Activated naive CD8-positive, alpha-beta T cell treated with anti-CD3 and anti-CD28 coated beads, Interleukin-2, amount 50 U/mL, for 16 hours (primary cell): Measurements from ENCODE around the gene ANKRD24.
"Not testable (repeated sequence)": the region's sequence is repeated elsewhere in the genome, so short reads cannot be mapped to it uniquely, and the experiment has no call there.

Experiments
- DNase-seq: peaks from one replicate; pipeline ENCODE4 v3.0.0-alpha.2; 2020; ENCODE audit warnings: low read depth, low spot score

Gene ANKRD24

DNA sequence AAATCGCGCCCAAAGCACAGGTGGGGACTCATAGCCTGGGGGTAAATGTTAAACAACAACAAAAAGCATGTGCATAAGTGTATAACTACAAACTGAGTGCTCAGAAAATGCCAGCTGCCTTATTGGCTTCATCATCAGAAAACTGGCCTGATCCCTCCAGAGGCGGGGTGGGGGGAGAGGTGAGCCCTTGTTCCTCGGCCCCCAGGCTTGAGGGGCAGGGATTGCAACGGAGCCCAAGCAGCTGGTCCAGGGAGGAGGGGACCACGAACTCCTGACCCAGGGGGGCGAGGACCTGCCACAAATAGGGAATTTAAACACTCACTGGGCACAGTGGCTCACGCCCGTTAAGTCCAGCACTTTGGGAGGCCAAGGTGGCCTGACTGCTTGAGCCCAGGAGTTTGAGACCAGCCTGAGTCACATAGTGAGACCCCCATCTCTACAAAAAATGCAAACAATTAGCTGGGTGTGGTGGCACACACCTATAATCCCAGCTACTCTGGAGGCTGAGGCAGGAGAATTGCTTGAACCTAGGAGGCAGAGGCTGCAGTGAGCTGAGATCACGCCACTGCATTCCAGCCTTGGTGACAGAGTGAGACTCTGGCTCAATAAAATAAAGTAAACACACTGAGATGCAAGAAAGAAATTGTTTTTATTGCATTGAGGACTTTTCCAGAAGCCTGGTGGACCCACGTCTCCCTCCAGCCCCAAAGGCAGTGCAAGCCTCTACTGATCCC lies 8.8 kb upstream of the ANKRD24 start:
- DNase-seq = no peak

- no peak for DNase-seq
Observed at GRCh38 chr19:4174213-4174894, 8.1 kb upstream of the ANKRD24 start.

DNA sequence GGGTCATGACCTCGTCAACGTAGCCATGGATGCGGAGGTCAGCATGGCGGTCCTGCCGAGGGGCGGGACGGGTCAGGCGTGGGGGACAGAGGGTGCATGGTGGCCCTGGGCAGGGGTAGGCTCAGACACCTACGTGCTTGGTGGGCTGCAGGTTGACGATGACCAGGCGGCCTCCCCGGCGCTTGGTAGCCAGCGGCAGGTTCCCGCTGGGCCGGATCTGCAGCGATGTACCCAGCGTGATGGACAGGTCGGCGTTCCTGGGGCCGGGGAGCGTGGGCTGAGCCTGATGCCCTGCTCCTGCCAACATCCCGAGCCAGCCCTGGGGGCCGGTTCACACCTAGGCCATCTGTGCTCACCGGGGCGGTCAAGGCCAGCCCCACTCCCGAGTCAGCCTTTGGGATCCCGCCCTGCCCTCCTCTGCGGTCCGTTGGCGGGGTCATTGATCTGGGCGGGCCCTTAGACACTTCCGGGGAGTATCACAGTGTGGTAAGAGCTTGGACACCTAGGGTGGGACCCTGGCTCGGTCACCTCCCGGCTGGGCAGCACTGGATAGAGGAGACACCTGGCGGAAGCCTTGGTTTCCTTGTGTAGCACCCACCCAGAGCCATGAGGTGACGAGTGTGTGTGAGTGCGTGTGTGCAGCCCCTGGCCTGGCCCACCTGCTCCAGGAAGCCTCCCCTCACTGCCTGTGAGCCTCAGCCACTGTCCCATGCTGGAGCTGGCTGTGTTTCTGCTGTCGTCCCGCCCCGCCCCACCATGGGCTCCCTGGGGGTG lies 7.4 kb upstream of the ANKRD24 start:
- no peak for DNase-seq

DNA sequence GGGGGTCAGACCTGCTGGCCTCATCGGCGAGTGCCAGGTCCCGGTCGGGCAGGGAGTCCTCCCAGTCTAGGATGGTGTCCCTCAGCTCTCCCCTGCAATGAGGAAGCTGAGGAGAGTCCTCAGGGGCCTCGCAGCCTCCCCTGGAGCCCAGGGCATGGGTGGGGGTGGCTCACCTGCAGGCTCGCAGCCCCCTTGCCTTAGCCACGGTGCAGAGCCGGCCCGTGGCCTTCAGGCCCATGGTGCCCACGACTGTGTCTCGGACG lies 6.9 kb upstream of the ANKRD24 start:
- no peak for DNase-seq

- no peak for DNase-seq
Observed at GRCh38 chr19:4177146-4177545, 5.3 kb upstream of the ANKRD24 start.

DNA sequence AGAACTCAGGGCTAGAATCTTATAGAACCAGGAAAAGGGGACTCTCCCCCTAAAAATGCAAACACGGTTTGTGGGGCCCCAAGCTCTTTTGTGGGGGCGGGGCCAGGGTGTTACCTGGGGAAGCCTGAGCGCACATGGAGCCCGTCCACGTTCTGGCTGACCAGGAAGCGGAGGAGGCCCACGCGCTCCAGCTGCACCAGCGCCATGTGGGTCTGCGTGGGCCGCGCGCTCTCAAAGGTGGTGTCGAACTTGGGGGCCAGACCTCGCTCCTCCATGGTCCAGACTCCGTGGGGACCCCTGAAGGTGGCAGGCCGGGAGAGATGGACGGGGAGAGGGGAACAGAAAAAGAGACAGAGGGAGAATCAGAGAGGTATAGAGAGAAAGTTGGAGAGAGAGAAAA lies 3.5 kb upstream of the ANKRD24 start:
- no peak for DNase-seq

DNA sequence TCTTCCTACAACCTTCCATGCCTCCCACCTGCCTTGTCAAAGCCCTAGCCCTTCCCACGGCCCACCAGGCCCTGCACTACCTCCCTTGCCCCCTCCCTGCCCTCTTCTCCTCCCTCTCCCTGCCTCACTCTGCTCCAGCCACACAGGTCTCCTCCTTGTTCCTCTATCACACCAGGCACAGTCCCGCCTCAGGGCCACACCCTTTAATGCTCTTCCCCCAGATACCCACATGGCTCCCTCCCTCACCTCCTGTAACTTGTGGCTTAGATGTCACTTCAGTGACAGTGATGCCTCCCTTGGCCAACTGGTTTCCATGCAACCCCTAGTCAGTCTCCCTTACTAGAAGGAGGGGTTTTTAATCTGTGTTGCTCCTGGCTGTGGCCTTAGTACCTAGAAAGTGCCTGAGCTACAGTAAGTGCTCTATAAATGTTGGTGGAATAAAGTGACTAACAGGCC lies 1.4 kb upstream of the ANKRD24 start:
- no peak for DNase-seq

DNA sequence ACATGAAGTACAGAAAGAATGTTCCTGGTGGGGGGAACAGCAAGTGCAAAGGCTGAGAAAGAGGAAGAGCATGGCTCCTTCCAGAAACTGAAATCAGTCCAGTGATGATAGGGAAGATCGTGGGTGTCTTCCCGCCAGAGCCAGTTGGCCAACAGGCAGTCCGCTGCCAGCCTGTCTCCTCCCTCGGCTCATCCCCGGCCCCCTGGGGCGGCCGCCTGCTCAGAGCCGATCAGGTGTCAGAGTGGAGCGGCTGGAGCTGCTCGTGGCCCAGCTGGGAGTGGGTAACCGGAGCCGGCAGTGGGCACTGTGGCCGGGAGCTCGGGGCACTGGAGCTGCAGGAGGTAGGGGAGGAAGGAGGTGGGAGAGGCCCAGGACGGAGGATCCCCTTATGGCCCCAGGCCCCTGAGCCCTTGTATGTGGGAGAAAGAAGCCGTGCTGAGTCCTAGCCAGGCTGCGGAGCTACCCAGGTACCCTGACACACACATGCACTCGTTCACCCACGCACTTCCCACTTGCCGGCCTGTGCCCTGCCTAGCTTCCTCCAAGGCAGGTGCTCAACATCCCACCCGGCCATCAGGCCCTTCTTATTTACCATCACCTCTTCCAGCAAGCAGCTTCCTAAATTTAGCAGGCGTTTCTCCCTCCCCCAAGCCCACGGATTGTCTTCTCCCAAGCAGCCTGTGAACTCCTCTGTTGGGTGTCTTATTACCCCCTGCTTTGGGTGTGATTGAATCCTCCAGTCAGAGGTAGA lies 1.7 kb downstream of the ANKRD24 start:
- DNase-seq = no peak

DNA sequence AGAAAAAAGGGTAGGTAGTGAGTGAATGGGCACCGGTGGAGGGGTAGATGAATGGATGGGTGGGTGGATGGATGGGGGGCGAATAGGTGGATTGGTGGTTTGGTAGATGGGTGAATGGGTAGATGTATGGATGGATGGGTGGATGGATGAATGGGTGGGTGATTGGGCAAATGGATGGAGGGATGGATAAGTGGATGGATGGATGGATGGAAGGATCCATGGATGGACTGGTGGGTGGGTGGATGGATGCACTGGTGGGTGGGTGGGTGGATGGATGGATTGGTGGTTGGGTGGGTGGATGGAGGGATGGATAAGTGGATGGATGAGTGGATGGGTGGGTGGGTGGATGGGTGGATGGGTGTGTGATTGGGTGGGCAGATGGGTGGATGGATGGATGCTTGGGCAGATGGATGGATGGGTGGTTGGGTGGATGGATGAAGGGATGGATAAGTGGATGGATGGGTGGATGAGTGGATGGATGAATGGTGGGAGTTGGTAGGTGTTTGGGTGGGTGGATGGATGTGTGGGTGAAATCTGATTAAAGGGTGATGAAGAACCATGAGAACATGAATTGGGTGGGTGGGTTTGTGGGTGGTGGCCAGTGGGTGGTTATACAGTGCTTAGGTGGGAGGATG lies 2.3 kb downstream of the ANKRD24 start:
- no peak for DNase-seq

GRCh38 chr19:4185413-4186086 lies 3.1 kb downstream of the ANKRD24 start:
- no peak for DNase-seq

DNA sequence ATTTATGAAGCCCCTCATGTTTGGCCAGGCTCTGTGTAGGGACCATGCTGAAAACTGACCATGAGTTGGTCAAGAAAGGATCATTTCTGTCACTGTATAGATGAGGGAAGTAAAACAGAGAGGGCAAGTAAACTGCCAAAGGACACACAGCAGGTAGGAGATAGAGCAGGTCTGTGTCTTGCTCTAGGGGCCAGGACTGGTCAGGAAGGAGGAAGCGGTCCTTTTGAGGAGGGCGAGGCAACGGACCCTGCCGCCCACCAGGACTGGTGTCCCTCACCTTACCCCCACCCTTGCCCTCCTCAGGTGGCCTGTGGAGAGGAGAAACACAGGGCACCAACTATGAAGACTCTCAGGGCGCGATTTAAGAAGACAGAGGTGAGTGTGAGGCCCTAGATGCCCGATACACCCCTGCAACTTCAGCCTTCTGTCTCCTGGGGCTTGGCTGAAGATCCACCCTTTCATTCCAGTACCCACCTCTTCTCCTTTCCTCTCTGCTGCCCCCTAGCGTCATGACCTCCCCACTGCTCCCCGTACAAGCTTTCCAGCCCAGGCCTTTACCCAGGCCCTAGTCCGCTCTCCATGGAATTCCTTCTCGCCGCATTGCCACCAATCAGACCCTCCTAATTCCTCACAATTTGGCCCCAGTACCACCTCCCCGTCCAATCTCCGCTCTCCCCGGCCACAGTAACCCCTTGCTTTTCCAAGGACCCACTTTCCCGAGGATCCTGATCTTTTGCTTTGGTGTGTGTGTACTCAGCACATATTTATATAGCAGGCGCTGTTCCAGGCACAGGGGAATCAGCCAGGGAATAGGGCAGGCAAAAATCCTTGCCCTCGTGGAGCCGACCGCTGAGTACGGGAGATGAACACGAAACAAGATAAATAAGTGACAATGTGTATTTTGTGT lies 3.9 kb downstream of the ANKRD24 start:
- DNase-seq = peak; percentile 64

GRCh38 chr19:4187313-4188122 lies 5.0 kb downstream of the ANKRD24 start:
- no peak for DNase-seq

GRCh38 chr19:4189641-4190040 lies 7.2 kb downstream of the ANKRD24 start:
- no peak for DNase-seq

DNA sequence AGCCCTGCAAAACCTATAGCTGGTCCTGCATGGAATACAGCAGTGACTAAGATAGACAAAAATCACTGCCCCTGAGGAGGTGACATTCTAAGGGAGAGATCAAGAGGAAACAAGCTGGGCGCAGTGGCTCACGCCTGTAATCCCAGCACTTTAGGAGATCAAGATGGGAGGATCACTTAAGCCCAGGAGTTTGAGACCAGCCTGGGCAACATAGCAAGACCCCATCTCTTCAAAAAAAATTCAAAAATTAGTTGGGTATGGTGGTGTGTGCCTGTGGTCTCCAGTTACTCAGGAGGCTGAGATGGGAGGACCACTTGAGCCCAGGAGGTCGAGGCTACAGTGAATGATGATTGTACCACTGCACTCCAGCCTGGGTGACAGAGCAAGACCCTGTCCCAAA lies 10.0 kb downstream of the ANKRD24 start:
- DNase-seq = not testable (repeated sequence)

DNA sequence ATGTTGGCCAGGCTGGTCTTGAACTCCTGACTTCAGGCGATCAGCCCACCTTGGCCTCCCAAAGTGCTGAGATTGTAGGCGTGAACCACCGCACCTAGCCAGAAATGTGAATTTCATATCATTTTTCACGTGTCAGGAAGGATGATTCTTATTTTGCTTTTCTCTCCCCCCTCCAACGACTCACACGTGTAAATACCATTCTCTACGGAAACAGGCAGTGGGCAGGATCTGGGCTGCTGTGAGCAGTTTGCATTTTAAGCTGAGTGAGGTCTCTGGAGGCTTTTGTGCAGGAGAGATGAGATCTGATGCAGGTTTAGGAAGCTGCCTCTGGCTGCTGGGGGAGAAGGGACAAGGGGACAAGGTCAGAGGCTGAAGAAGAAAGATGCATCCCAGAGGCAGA lies 11.9 kb downstream of the ANKRD24 start:
- no peak for DNase-seq

DNA sequence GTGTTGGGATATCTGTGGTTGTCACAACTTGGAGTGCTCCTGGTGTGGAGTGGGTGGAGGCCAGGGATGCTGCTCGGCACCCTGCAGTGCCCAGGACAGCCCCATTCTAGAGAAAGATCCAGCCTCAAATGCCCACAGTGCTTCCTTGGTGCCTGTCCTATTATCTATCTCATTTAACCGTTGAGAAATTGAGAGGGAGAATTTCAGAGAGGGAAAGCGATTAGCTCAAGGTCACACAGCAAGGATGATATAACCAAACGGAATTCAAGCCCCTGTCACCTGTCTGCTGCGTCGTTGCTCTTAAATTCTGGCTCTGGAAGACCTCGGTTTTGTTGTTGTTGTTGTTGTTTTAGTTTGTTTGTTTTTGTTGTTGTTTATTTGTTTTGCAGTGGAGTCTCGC lies 13.5 kb downstream of the ANKRD24 start:
- DNase-seq = no peak

- no peak for DNase-seq
Observed at GRCh38 chr19:4196587-4197148, 14.2 kb downstream of the ANKRD24 start.

DNA sequence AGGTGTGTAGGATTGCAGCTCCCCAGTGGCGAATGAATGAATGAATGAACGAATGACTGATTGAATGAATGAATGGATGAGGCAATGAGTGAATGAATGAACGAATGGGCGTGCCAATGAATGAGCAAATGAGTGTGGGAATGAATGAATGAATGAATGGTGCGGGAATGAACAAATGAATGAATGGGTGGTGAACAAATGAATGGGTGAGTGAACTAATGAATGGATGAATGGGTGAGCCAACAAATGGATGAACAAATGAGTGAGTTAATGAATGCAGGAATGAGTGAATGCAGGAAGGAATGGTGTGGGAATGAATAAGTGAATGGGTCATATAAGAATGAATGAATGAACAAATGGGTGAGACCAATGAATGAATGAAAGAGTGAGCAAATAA lies 14.7 kb downstream of the ANKRD24 start:
- no peak for DNase-seq
